IMR-90 (cell line): ENCODE measurements around the gene KCNA10. TPM values are rescaled to one million over a fixed set of nuclear protein-coding genes. Genes with fewer than 3 reads are reported as not detected.

Experiments used
- ATAC-seq: fragments of 200-7000 bp; cut with Tn5 transposase; 2 replicates; pipeline ENCODE4 v1.9.1; 2020; ENCODE audit warnings: low read depth, mild to moderate bottlenecking, moderate library complexity
- BruUV-seq: library from RNA; stranded (reverse); fragments of 400-500 nt; replicated peaks from 2 replicates; lab custom pipeline; 2021; lab: Mats Ljungman, UMichigan
- CTCF ChIA-PET: fragments of 300-600 bp; formaldehyde crosslinking; extraction: SDS; loops from one replicate; lab custom pipeline; 2021; ENCODE audit warnings: antibody characterized with exemption; lab: Yijun Ruan, JAX
- POLR2A ChIA-PET: fragments of 300-600 bp; sonication (Branson Sonifier 250); formaldehyde crosslinking; loops from one replicate; lab custom pipeline; 2022; ENCODE audit warnings: antibody characterized with exemption; ENCODE audit not compliant: unreplicated experiment; lab: Charles Lee
- DNase-seq: peaks from one replicate; pipeline ENCODE4 v3.0.0; 2013
- H2AFZ ChIP-seq: replicated peaks from 2 replicates; pipeline ENCODE3; 2013; ENCODE audit warnings: low read length, mild to moderate bottlenecking; ENCODE audit not compliant: poor library complexity
- H2AK5ac ChIP-seq: 2 replicates; pipeline ENCODE4 v1.6.1; 2013; ENCODE audit warnings: low read depth, low read length, inconsistent platforms
- H2AK9ac ChIP-seq: replicated peaks from 2 replicates; pipeline ENCODE3; 2013; ENCODE audit warnings: mild to moderate bottlenecking, low read depth, low read length, moderate library complexity; ENCODE audit not compliant: poor library complexity
- H2BK120ac ChIP-seq: 2 replicates; pipeline ENCODE4 v1.6.1; 2013; ENCODE audit warnings: low read depth, low read length, inconsistent platforms
- H2BK15ac ChIP-seq: 3 replicates; pipeline ENCODE4 v1.6.1; 2013; ENCODE audit warnings: low read depth, low read length, inconsistent platforms
- H2BK20ac ChIP-seq: 2 replicates; pipeline ENCODE4 v1.6.1; 2013; ENCODE audit warnings: low read depth, mild to moderate bottlenecking, inconsistent platforms, low read length, moderate library complexity
- H2BK5ac ChIP-seq: 2 replicates; pipeline ENCODE4 v1.6.1; 2013; ENCODE audit warnings: mild to moderate bottlenecking, low read depth, low read length, inconsistent platforms; ENCODE audit not compliant: poor library complexity, severe bottlenecking
- H3K14ac ChIP-seq: replicated peaks from 2 replicates; pipeline ENCODE4 v1.6.1; 2013; ENCODE audit warnings: low read depth, low read length, inconsistent platforms
- H3K18ac ChIP-seq: 2 replicates; pipeline ENCODE4 v1.6.1; 2013; ENCODE audit warnings: low read depth, low read length, control low read depth
- H3K23ac ChIP-seq: 2 replicates; pipeline ENCODE4 v1.6.1; 2013; ENCODE audit warnings: low read depth, low read length, inconsistent platforms
- H3K27ac ChIP-seq: 2 replicates; pipeline ENCODE4 v1.5.1; 2013; ENCODE audit warnings: mild to moderate bottlenecking, control low read depth, low read length; ENCODE audit not compliant: insufficient read depth
- H3K27me3 ChIP-seq: 2 replicates; pipeline ENCODE4 v1.6.1; 2013; ENCODE audit warnings: low read length; ENCODE audit not compliant: control insufficient read depth, insufficient read depth
- H3K36me3 ChIP-seq: 2 replicates; pipeline ENCODE4 v1.6.1; 2013; ENCODE audit warnings: low read length, mixed read lengths; ENCODE audit not compliant: control insufficient read depth, insufficient read depth
- H3K4ac ChIP-seq: 2 replicates; pipeline ENCODE4 v1.6.1; 2013; ENCODE audit warnings: low read depth, low read length, inconsistent platforms
- H3K4me1 ChIP-seq: 2 replicates; pipeline ENCODE4 v1.6.1; 2013; ENCODE audit warnings: low read length, mixed read lengths; ENCODE audit not compliant: control insufficient read depth, insufficient read depth
- H3K4me2 ChIP-seq: 2 replicates; pipeline ENCODE4 v1.6.1; 2013; ENCODE audit warnings: low read depth, mild to moderate bottlenecking, control low read depth, low read length, moderate library complexity
- H3K4me3 ChIP-seq: 2 replicates; pipeline ENCODE4 v1.5.1; 2013; ENCODE audit warnings: low read depth, mild to moderate bottlenecking, control low read depth, low read length, moderate library complexity; ENCODE audit not compliant: insufficient read depth
- H3K56ac ChIP-seq: 2 replicates; pipeline ENCODE4 v1.6.1; 2013; ENCODE audit warnings: low read length, inconsistent platforms; ENCODE audit not compliant: insufficient read depth; ENCODE audit errors: extremely low read depth
- H3K79me1 ChIP-seq, 2 experiments: 2 replicates each; pipeline ENCODE4 v1.6.1; 2013; ENCODE audit warnings: low read length in 2 of 2, inconsistent platforms in 1 of 2, low read depth in 1 of 2
- H3K9ac ChIP-seq: 2 replicates; pipeline ENCODE4 v1.6.1; 2013; ENCODE audit warnings: low read depth, low read length, control low read depth
- H3K9me1 ChIP-seq: 2 replicates; pipeline ENCODE4 v1.6.1; 2013; ENCODE audit warnings: low read length, inconsistent platforms; ENCODE audit not compliant: insufficient read depth
- H3K9me3 ChIP-seq: 2 replicates; pipeline ENCODE4 v1.6.1; 2013; ENCODE audit warnings: low read length; ENCODE audit not compliant: control insufficient read depth, insufficient read depth
- H4K20me1 ChIP-seq: 2 replicates; pipeline ENCODE4 v1.6.1; 2013; ENCODE audit warnings: low read length, inconsistent platforms; ENCODE audit not compliant: insufficient read depth
- H4K5ac ChIP-seq: 2 replicates; pipeline ENCODE4 v1.6.1; 2013; ENCODE audit warnings: mild to moderate bottlenecking, low read depth, low read length, control low read depth
- H4K8ac ChIP-seq, 2 experiments: 2 replicates each; pipeline ENCODE4 v1.6.1; 2013; ENCODE audit warnings: low read depth in 2 of 2, low read length in 2 of 2, control low read depth in 1 of 2, inconsistent platforms in 1 of 2
- H4K91ac ChIP-seq: 2 replicates; pipeline ENCODE4 v1.6.1; 2013; ENCODE audit warnings: low read depth, low read length, inconsistent platforms; ENCODE audit not compliant: insufficient read depth
- CHD1 ChIP-seq: IDR thresholded peaks from 2 replicates; pipeline ENCODE4 v1.6.1; 2012; ENCODE audit warnings: low read depth, low read length, improper control_type of control experiment
- FOS ChIP-seq: fragments of 150-350 bp; IDR thresholded peaks from 2 replicates; pipeline ENCODE4 v1.6.1; 2016; ENCODE audit warnings: low read depth, low read length
- MXI1 ChIP-seq: IDR thresholded peaks from 2 replicates; pipeline ENCODE4 v1.6.1; 2012; ENCODE audit warnings: low read depth, mild to moderate bottlenecking, low read length, moderate library complexity, borderline replicate concordance
- NFE2L2 ChIP-seq: fragments of 150-350 bp; IDR thresholded peaks from 2 replicates; pipeline ENCODE4 v1.6.1; 2016; ENCODE audit warnings: low read depth, mild to moderate bottlenecking, low read length
- POLR2A ChIP-seq: IDR thresholded peaks from 2 replicates; pipeline ENCODE4 v1.6.1; 2012; ENCODE audit warnings: mild to moderate bottlenecking, low read depth, low read length
- RAD21 ChIP-seq: IDR thresholded peaks from 2 replicates; pipeline ENCODE4 v1.6.1; 2012; ENCODE audit warnings: low read length, improper control_type of control experiment
- SMC3 ChIP-seq: fragments of 150-350 bp; IDR thresholded peaks from 2 replicates; pipeline ENCODE4 v1.6.1; 2016; ENCODE audit warnings: low read depth, mild to moderate bottlenecking, antibody characterized with exemption, low read length, moderate library complexity
- WGBS, 2 experiments: methylation state at CpG; one replicate each; pipeline versions ENCODE4 v1.1.5 to v1.1.7; 2013; ENCODE audit warnings: missing lambda C conversion rate in 2 of 2; ENCODE audit not compliant: insufficient read length in 1 of 2; ENCODE audit errors: extremely low coverage in 2 of 2; 5-methylcytosine and 5-hydroxymethylcytosine counted together
- dilution Hi-C: fragments of 300-500 bp; cut with HindIII; formaldehyde crosslinking; loops from one replicate; pipeline ENCODE4 v1.14.3; 2018; ENCODE audit warnings: low sequenced_read_pairs; ENCODE audit not compliant: unreplicated experiment
- in situ Hi-C: fragments of 300-500 bp; cut with MboI; formaldehyde crosslinking; loops from 3 replicates; pipeline ENCODE4 v1.14.3; 2019; ENCODE audit warnings: low sequenced_read_pairs, inconsistent platforms, mixed read lengths
- intact Hi-C: fragments of 100-400 bp; cut with micrococcal nuclease; formaldehyde crosslinking; loops from 2 replicates; pipeline ENCODE4 v1.10.0; 2022
- polyA plus RNA-seq, 3 experiments: library from polyadenylated mRNA; depleted of rRNA; stranded (reverse); fragments of >200 nt; gene quantifications; 2 replicates each; pipeline ENCODE4 v1.2.3, GENCODE V29; 2012; ENCODE audit warnings: low replicate concordance in 1 of 3
- total RNA-seq: library from RNA; depleted of rRNA; stranded (reverse); fragments of >200 nt; gene quantifications from 2 replicates; pipeline ENCODE4 v1.2.3, GENCODE V29; 2012
- TF ChIP-seq, protein P1 (sequence below): fragments of 150-350 bp; IDR thresholded peaks from 2 replicates; pipeline ENCODE4 v1.6.1; 2016; ENCODE audit warnings: low read depth, mild to moderate bottlenecking, low read length, moderate library complexity, borderline replicate concordance

KCNA10 gene
- total and polyA plus RNA-seq, 2 of the 4 experiments (the other 2 are of a cell fraction), result not detected

DNA sequence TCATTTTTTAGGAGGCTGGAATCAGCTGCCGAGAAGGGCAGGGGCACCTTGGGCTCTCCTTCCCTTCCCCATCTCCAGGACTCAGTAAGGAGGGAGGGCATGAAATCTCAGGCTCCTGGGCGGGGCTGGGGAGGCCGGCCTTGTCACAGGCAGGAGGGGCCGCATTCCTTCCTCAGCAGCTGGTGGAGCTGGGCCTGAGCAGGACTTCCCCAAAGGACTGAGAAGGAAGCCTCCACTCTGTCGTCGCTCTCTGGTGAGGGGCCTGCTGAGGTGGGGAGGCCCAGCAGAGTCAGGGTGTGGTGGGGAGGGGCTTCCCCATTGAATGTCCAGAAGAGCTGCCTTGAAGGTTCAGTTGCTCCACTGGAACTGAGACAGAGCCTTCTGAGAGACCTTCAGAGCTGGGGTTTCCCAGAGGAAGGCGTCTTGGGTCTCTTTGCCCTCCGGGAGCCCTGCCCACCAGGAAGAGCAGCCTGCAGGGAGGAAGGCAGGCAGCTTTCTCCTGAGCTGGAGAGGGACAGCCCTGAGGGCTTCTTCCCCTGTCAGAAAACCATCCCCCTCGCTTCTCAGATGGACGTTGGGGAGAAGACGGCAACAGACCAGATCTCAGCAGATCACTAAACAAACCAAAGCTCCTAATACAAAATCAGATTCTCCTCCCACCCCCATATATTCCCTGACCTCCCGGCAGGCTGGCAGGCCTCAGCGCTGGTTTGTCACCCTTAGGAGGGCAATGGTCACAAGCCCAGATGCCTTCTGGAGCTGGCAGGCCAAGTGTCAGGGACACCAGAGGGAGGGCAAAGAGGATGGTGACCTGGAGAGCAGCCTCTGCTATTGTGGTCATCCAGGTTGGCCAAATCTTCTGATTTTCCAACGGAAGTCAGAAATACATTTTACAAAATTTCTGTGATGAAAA lies 10.7 kb downstream of the KCNA10 start (continued):
- no peak for TF ChIP-seq SMC3
- TF ChIP-seq RAD21, result no peak

DNA sequence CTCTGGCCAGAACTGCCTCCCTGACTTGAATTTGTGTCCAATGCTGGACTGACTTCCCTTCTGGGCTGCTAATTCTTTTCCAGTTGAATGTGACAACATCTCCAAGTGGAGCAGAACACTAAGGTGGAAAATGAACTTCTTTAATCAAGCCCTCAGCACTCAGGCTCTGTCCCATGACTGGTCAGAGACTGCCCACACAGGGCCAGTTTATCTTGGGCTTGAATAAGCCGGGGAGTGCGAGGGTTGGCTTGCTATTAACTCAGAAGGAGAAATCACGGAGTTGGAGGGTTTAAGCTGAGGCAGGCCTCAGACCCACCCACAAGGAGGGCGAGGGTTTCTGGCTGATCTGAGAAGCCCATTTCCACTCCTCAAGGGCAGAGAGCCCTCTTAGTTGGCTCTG lies 12.4 kb downstream of the KCNA10 start:
- BruUV-seq, result no TSS peak
- H3K4me3 ChIP-seq, result no peak overlapping the region
- no peaks in the 10 kb centered on the region for H3K4me1 ChIP-seq
- no peaks in the 10 kb centered on the region for H4K20me1 ChIP-seq
- ChIA-PET CTCF (no interaction called here), POLR2A (no interaction called here)
- in situ Hi-C loops (no loop called here), intact Hi-C loops (no loop called here), dilution Hi-C loops (no loop called here)
- H3K56ac ChIP-seq, result no peak overlapping the region
- H3K9ac ChIP-seq, result no peak overlapping the region
- no peak overlapping the region for H3K27ac ChIP-seq
- H3K4me2 ChIP-seq, result no peak overlapping the region
- H2BK15ac ChIP-seq, result no peak overlapping the region
- H2AK9ac ChIP-seq, result no peak overlapping the region
- H3K18ac ChIP-seq, result no peak overlapping the region
- no peak overlapping the region for H4K5ac ChIP-seq
- H2BK5ac ChIP-seq, result no peak overlapping the region
- ATAC-seq (no peak), DNase-seq (no peak)
- peaks cover 52% of the 10 kb centered on the region for H3K27me3 ChIP-seq
- H2AK5ac ChIP-seq, result no peak overlapping the region
- no peaks in the 10 kb centered on the region for H3K79me1 ChIP-seq
- H3K4ac ChIP-seq, result no peak overlapping the region
- H2BK20ac ChIP-seq, result no peak overlapping the region
- no peak overlapping the region for H4K91ac ChIP-seq
- H4K8ac ChIP-seq, result no peak overlapping the region
- no peaks in the 10 kb centered on the region for H3K36me3 ChIP-seq
- no peak overlapping the region for H2BK120ac ChIP-seq
- H2AFZ ChIP-seq, result no peak overlapping the region
- H3K14ac ChIP-seq, result no peak overlapping the region
- no peaks in the 10 kb centered on the region; the same call in 1 of the 2 replicates for H3K9me1 ChIP-seq
- no peak overlapping the region for H3K23ac ChIP-seq
- H3K9me3 ChIP-seq, result no peaks in the 10 kb centered on the region
- TF ChIP-seq NFE2L2, result no peak
- no peak for TF ChIP-seq POLR2A
- TF ChIP-seq CHD1, result no peak
- TF ChIP-seq MXI1, result no peak
- no peak for TF ChIP-seq FOS
- TF ChIP-seq, protein P1, sequence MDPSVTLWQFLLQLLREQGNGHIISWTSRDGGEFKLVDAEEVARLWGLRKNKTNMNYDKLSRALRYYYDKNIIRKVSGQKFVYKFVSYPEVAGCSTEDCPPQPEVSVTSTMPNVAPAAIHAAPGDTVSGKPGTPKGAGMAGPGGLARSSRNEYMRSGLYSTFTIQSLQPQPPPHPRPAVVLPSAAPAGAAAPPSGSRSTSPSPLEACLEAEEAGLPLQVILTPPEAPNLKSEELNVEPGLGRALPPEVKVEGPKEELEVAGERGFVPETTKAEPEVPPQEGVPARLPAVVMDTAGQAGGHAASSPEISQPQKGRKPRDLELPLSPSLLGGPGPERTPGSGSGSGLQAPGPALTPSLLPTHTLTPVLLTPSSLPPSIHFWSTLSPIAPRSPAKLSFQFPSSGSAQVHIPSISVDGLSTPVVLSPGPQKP, result no peak
- TF ChIP-seq SMC3, result no peak
- WGBS, 2 experiments, result no CpG with 5 or more reads among the region's 4 CpGs
